ENCODE results near the gene MCTP1. TPM values are rescaled to one million over a fixed set of nuclear protein-coding genes. Genes with fewer than 3 reads are reported as not detected.
A peak's percentile ranks its signal among the peaks of the same experiment; 100 is the strongest.

Gene MCTP1
- polyA plus RNA-seq, 1 donor from 2014 or later = 1.9 TPM

- Histone ChIP-seq H3K27ac (ENCODE audit: low read length) (no peak overlapping the region), H3K4me2 (ENCODE audit: low read length) (no peak overlapping the region), H3K9me2 (ENCODE audit: insufficient read depth, low read length) (no peaks in the 10 kb centered on the region), H2AFZ (ENCODE audit: low read depth, low read length) (no peak overlapping the region), H4K20me1 (ENCODE audit: insufficient read depth) (no peaks in the 10 kb centered on the region), H3K9me3 (ENCODE audit: low read length) (no peaks in the 10 kb centered on the region), H3F3A (ENCODE audit: insufficient read depth, low read length, poor library complexity, severe bottlenecking) (no peaks in the 10 kb centered on the region), H3K27me3 (ENCODE audit: insufficient read depth, low read depth, low read length) (peaks cover 35% of the 10 kb centered on the region), H3K4me3 (ENCODE audit: low read length) (no peak overlapping the region), H3K9ac (ENCODE audit: low read length) (no peak overlapping the region), H3K36me3 (ENCODE audit: insufficient read depth, low read length) (no peaks in the 10 kb centered on the region), H3K79me2 (replicated peaks; ENCODE audit: insufficient read depth, low read length) (no peaks in the 10 kb centered on the region)
- TF ChIP-seq POLR2AphosphoS5 (IDR thresholded peaks at IDR 0.05) (no peak), CTCF (IDR thresholded peaks at IDR 0.05; ENCODE audit: poor library complexity, severe bottlenecking) (no peak), TAF1 (IDR thresholded peaks at IDR 0.05; ENCODE audit: low read depth) (no peak)
Observed at GRCh38 chr5:94778732-94779131, 506.2 kb downstream of the MCTP1 start.

- H3K4me2 ChIP-seq (ENCODE audit: low read length) = no peak overlapping the region
- TF ChIP-seq TAF1 (IDR thresholded peaks at IDR 0.05; ENCODE audit: low read depth) (no peak), REST (IDR thresholded peaks at IDR 0.05; ENCODE audit: borderline replicate concordance) (no peak), MXI1 (conservative IDR thresholded peaks at IDR 0.05; ENCODE audit: poor library complexity, severe bottlenecking) (no peak), EZH2 (IDR thresholded peaks at IDR 0.05; ENCODE audit: borderline replicate concordance, insufficient read depth, low read length, poor library complexity, severe bottlenecking) (no peak), POLR2AphosphoS5 (IDR thresholded peaks at IDR 0.05) (no peak)
- H3K79me2 ChIP-seq (replicated peaks; ENCODE audit: insufficient read depth, low read length) = no peaks in the 10 kb centered on the region
- H3K9me2 ChIP-seq (ENCODE audit: insufficient read depth, low read length) = no peaks in the 10 kb centered on the region
- H3K27ac ChIP-seq (ENCODE audit: low read length) = no peak overlapping the region
- no peak overlapping the region for H2AFZ ChIP-seq (ENCODE audit: low read depth, low read length)
- H3K9me3 ChIP-seq (ENCODE audit: low read length) = no peaks in the 10 kb centered on the region
- no peaks in the 10 kb centered on the region for H3K36me3 ChIP-seq (ENCODE audit: insufficient read depth, low read length)
- H3K4me3 ChIP-seq (ENCODE audit: low read length) = no peak overlapping the region
- peaks cover 30% of the 10 kb centered on the region for H3K27me3 ChIP-seq (ENCODE audit: insufficient read depth, low read depth, low read length)
- no peak overlapping the region for H3K9ac ChIP-seq (ENCODE audit: low read length)
- H4K20me1 ChIP-seq (ENCODE audit: insufficient read depth) = no peaks in the 10 kb centered on the region
- no peaks in the 10 kb centered on the region for H3F3A ChIP-seq (ENCODE audit: insufficient read depth, low read length, poor library complexity, severe bottlenecking)
Observed at GRCh38 chr5:94778299-94778698, 506.6 kb downstream of the MCTP1 start.

GRCh38 chr5:94777056-94777880, 507.6 kb downstream of the MCTP1 start:
- peak overlapping the region; percentile 57 for H3K4me2 ChIP-seq (ENCODE audit: low read length)
- H3K9me2 ChIP-seq (ENCODE audit: insufficient read depth, low read length) = no peaks in the 10 kb centered on the region
- no peak overlapping the region for H3K4me3 ChIP-seq (ENCODE audit: low read length)
- no peaks in the 10 kb centered on the region for H3K9me3 ChIP-seq (ENCODE audit: low read length)
- peaks cover 23% of the 10 kb centered on the region for H3K27me3 ChIP-seq (ENCODE audit: insufficient read depth, low read depth, low read length)
- no peaks in the 10 kb centered on the region for H3F3A ChIP-seq (ENCODE audit: insufficient read depth, low read length, poor library complexity, severe bottlenecking)
- H3K79me2 ChIP-seq (replicated peaks; ENCODE audit: insufficient read depth, low read length) = no peaks in the 10 kb centered on the region
- TF ChIP-seq REST (IDR thresholded peaks at IDR 0.05; ENCODE audit: borderline replicate concordance) (no peak), CTCF (IDR thresholded peaks at IDR 0.05; ENCODE audit: poor library complexity, severe bottlenecking) (no peak), POLR2AphosphoS5 (IDR thresholded peaks at IDR 0.05) (peak; percentile 14)
- no peak overlapping the region for H2AFZ ChIP-seq (ENCODE audit: low read depth, low read length)
- no peaks in the 10 kb centered on the region for H3K36me3 ChIP-seq (ENCODE audit: insufficient read depth, low read length)
- no peak overlapping the region for H3K9ac ChIP-seq (ENCODE audit: low read length)
- H4K20me1 ChIP-seq (ENCODE audit: insufficient read depth) = no peaks in the 10 kb centered on the region
- H3K27ac ChIP-seq (ENCODE audit: low read length) = no peak overlapping the region

Data from neural cell (in vitro differentiated cells).